Stimulated activated naive CD4-positive, alpha-beta T cell (primary cell): ENCODE measurements around the gene LRRC36.
A peak's percentile ranks its signal among the peaks of the same experiment; 100 is the strongest.

ENCODE experiments used
- DNase-seq, 6 experiments: peaks; one replicate each; lab custom pipeline; 2025; lab: John Stamatoyannopoulos, UW

LRRC36 gene

DNA sequence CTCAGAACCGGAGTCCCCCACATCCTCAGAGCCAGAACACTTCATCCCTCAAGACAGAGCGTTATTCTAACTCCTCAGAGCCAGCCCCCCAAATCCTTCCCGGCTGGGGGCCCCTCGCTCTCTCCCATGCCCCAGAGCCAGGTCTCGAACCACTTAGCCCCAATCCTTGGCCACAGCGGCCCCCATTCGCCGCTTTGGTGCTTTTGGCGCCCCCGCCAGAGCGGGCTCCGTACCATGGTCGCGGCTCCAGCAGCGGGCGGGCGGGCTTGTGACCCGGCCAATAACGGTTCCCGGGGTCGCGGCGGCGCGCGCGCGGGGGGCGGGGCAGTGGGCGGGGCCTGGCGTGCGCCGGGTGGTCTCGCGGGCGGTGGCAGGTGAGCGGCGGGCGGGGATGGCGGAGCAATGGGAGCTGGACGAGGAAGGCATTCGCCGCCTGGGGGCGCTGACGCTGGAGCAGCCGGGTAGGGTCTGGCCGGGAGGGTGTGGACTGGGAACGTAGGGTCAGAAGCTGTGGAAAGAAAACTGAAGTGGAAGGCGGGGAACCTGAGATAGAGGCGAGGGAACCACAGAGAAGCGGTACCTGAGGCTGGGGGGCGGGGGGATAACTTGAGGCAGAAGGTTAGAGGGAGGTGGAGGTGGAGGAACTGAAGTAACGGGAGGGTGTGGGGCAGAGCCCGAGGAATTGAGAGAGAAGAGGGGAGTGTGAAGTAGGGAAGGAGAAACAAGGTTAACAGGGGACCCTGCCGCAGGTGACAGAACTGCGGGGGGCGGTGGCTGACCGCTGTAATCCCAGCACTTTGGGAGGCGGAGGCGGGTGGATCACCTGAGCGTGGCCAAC is at the start of gene LRRC36, which contains the start of gene KCTD19:
Gene LRRC36 (plus strand): TSS at position 344 of the 838 bp plus-strand sequence. CDS start 48 bp downstream, at position 392.
Gene KCTD19 (minus strand): TSS at position 270 of the 838 bp plus-strand sequence. CDS start 34 bp downstream, at position 236.
- DNase-seq = peak in 4 of 6 experiments; percentile 9 to 34 (median 22)

- no peak for DNase-seq
Measured at GRCh38 chr16:67277294-67277998, 49.2 kb upstream of the LRRC36 start.

DNA sequence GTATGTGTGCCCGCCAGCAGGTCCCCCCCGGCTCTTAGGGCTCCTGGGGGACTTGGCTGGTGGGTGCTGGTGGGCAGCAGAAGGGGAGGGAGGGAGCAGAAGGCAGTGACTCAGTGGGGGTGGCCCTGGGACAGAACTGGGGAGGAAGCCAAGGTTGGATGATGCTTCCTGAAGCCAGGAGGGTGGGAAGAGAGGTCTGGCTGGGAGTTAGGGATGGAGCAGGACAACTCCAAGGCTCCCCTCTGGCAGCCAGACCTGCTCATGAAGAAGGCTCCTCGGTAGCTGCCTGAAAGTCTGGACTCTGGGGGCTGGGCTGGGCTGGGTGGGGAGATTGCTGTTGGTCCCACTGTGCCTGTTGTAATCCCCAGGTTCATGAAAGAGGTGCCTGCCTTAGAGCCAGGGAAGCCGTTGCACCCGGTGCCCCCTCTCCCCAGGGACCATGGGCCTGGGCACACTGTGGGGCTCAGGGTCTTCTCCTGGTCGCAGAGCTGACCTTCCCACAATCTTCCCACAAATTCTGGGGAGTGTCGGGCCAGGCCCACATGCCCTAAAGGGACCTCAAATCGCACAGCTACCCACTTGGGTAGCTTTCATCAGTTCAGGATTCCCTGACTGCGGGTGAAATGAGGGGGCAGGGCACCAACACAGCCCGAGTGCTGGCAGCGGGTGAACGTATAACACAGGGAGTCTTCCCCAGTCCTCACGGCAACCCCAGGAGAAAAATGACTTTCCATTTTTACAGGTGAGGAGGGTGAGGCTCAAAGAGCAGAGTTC is 48.4 kb upstream of the LRRC36 start:
- DNase-seq = no peak

DNA sequence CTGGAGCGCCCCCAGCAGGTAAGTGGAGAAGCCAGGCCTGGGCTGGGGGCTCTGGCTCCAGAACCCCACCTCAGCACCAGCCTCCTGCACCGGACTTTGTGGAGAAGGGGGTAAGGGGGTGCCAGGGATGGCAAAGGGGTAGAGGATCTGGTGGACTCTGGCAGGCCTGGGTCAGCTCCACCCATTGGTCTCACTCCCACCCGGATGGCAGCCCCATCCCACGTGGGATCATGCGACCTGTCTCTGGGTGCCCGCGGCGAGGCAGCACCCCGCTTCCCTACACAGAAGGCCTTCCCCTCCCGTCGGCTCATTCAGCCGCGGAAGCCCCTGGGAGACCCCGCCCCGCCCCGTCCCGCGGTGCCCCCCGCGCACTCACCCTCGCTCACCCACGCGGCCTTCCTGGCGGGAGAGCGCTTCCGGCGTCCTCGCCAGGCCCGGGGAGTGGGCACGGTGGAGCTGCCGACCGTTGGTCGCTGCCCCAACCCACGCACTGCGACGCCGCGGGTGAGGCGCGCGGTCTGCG is 47.8 kb upstream of the LRRC36 start:
- peak in 5 of 6 experiments; percentile 30 to 65 (median 58) for DNase-seq

GRCh38 chr16:67279296-67280089 is 47.1 kb upstream of the LRRC36 start, which contains the start of gene PLEKHG4:
PLEKHG4 (plus strand) TSS chr16:67279532; CDS start chr16:67280045, 513 bp downstream.
- DNase-seq = peak; percentile 59 to 76 (median 70)

GRCh38 chr16:67280090-67281015 is 46.3 kb upstream of the LRRC36 start:
- DNase-seq = no peak

DNA sequence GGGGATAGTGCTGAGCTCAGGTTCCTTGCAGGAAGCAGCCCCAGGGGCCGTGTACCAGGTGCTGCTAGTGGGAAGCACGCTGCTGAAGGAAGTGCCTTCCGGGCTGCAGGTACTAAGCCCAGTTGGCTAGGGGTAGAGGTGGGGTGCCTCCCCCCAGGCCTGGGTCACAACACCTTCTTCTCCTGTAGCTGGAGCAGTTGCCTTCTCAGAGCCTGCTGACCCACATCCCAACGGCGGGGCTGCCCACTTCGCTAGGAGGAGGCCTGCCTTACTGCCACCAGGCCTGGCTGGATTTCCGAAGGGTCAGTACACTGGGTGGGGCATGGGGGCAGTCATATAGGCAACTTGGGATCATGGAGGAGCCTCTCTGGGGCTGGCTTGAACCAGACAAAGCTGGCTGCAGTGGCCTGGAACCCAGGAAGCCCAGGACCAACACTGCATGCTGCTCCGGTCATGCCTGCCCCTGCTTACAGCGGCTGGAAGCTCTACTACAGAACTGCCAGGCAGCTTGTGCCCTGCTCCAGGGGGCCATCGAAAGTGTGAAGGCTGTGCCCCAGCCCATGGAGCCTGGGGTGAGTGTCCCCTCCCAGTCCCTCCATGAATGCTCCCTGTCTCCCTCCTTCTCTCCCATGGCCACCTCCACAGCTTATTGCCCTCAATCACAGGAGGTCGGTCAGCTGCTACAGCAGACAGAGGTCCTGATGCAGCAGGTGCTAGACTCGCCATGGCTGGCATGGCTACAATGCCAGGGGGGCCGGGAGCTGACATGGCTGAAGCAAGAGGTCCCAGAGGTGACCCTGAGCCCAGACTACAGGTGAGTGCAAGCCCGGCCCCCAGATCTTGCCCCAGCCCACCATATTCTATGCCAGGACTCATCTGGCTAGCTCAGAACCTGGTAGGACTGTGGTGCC is 44.8 kb upstream of the LRRC36 start:
- DNase-seq = no peak

DNA sequence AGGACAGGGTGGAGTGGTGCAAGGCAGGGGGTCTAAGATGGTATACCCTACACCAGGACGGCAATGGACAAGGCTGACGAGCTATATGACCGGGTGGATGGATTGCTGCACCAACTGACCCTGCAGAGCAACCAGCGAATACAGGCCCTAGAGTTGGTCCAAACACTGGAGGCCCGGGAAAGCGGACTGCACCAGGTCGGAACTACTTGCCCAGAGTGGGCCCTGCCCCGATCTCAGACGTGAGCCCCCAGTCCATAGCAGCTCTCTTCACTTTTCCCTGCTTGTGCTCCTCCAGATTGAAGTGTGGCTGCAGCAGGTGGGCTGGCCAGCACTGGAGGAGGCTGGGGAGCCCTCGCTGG is 44.2 kb upstream of the LRRC36 start:
- no peak for DNase-seq

GRCh38 chr16:67283039-67283825 is 43.4 kb upstream of the LRRC36 start:
- no peak for DNase-seq

DNA sequence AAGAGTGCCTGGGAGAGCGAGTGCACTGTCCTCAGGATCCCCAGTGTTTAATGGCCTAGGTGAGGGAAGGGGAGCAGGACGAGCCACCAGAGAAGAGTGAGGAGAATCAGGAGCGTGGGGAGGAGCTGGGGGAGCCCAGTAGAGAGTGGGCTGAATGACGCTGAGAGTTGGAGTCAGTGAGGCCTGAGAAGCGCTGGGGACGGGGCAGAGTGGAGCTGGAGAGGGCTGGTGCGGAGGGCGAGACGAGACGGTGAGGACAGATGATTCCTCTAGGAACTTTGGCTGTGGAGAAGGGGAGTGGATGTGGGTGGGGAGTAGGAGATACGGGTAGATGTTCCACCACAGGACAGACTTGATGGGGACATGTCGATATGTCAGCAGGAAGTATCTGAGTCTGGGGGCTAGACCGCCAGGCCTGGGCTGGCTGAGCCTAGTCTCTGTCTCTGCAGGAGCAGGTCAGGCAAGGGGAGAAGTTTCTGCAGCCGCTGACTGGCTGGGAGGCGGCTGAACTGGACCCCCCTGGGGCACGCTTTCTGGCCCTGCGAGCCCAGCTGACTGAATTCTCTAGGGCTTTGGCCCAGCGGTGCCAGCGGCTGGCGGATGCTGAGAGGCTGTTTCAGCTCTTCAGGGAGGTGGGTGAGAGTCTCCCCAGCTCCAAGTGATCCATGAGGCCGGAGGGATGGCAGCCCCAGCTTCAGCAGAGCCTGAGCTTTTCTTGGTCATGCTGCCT is 42.6 kb upstream of the LRRC36 start:
- no peak for DNase-seq

DNA sequence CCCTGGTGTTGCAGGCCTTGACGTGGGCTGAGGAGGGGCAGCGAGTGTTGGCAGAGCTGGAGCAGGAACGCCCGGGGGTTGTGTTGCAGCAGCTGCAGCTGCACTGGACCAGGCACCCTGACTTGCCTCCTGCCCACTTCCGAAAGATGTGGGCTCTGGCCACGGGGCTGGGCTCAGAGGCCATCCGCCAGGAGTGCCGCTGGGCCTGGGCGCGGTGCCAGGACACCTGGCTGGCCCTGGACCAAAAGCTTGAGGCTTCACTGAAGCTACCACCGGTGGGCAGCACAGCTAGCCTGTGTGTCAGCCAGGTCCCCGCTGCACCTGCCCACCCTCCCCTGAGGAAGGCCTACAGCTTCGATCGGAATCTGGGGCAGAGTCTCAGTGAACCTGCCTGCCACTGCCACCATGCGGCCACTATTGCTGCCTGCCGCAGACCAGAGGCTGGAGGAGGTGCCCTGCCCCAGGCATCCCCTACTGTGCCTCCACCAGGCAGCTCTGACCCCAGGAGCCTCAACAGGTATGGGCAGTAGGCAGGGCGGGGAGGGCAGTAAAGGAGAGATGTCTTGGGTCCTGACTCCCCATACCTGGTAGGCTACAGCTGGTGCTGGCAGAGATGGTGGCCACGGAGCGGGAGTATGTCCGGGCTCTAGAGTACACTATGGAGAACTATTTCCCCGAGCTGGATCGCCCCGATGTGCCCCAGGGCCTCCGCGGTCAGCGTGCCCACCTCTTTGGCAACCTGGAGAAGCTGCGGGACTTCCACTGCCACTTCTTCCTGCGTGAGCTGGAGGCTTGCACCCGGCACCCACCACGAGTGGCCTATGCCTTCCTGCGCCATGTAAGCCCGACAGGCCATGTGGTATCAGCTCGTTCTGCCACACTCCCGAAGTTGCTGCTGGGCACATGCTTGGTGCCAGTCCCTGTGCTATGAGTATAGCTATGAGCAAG is 41.6 kb upstream of the LRRC36 start:
- DNase-seq = no peak

DNA sequence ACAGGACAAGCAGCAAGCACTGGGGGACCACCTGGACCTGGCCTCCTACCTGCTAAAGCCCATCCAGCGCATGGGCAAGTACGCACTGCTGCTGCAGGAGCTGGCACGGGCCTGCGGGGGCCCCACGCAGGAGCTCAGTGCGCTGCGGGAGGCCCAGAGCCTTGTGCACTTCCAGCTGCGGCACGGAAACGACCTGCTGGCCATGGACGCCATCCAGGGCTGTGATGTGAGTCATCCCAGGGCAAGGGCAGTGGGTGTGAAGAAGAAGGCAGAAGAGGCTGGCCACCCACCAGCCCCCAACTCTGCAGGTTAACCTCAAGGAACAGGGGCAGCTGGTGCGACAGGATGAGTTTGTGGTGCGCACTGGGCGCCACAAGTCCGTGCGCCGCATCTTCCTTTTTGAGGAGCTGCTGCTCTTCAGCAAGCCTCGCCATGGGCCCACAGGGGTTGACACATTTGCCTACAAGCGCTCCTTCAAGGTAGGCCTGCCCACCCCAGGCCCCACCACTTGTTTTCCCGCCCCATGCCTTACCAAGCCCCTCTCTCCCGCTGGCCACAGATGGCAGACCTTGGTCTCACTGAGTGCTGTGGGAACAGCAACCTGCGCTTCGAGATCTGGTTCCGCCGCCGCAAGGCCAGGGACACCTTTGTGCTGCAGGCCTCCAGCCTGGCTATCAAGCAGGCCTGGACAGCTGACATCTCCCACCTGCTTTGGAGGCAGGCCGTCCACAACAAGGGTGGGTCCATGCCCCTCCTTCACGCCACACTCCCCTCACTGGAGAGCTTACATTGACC is 40.0 kb upstream of the LRRC36 start:
- no peak for DNase-seq

DNA sequence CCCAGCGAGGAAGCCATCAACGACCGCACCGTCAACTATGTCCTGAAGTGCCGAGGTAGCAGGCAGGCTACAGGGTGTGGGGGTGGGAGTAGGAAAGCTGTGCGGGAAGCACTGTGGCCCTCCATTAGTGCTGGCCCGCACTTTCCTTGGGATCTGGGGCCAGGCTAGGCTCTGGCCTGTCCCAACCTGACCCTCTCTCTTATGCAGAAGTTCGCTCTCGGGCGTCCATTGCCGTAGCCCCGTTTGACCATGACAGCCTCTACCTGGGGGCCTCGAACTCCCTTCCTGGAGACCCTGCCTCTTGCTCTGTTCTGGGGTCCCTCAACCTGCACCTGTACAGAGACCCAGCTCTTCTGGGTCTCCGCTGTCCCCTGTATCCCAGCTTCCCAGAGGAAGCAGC is 38.7 kb upstream of the LRRC36 start:
- DNase-seq = no peak

- no peak for DNase-seq
Measured at GRCh38 chr16:67291461-67291860, 35.2 kb upstream of the LRRC36 start.

- DNase-seq = no peak
Measured at GRCh38 chr16:67294171-67294757, 32.4 kb upstream of the LRRC36 start.
